Measurements from ENCODE around the gene IL21R. TPM values are rescaled to one million over a fixed set of nuclear protein-coding genes. Genes with fewer than 3 reads are reported as not detected.

The IL21R gene
- total RNA-seq, 2 donors from 2014 or later = 0.40 to 1.0 TPM

GRCh38 chr16:27470567-27471431 lies 68.8 kb downstream of the IL21R start:
- DNase-seq (no peak), ATAC-seq (no peak)
- intact Hi-C loops (cut with DNase I, micrococcal nuclease) = no loop called here

GRCh38 chr16:27471661-27472060 lies 69.7 kb downstream of the IL21R start:
- intact Hi-C loops (cut with DNase I, micrococcal nuclease) = no loop called here
- ATAC-seq = no peak
- DNase-seq = no peak

GRCh38 chr16:27472091-27473020 lies 70.4 kb downstream of the IL21R start:
- no peak for ATAC-seq

GRCh38 chr16:27473101-27473900 lies 71.3 kb downstream of the IL21R start:
- no peak for ATAC-seq

More at GRCh38 chr16:27472091-27473020, 70.4 kb downstream of the IL21R start:
- no peak for DNase-seq
- intact Hi-C loops (cut with DNase I, micrococcal nuclease) = no loop called here

GRCh38 chr16:27474041-27474440 lies 72.1 kb downstream of the IL21R start:
- no peak for DNase-seq
- intact Hi-C loops (cut with DNase I, micrococcal nuclease) = no loop called here
- no peak for ATAC-seq

More at GRCh38 chr16:27473101-27473900, 71.3 kb downstream of the IL21R start:
- intact Hi-C loops (cut with DNase I, micrococcal nuclease) = no loop called here
- no peak for DNase-seq

- intact Hi-C loops (cut with DNase I, micrococcal nuclease) = no loop called here
- no peak for ATAC-seq
- DNase-seq = no peak
These were observed 72.9 kb downstream of the IL21R start for GRCh38 chr16:27474921-27475320.

GRCh38 chr16:27475561-27475960 lies 73.6 kb downstream of the IL21R start:
- intact Hi-C loops (cut with DNase I, micrococcal nuclease) = no loop called here
- ATAC-seq (no peak), DNase-seq (no peak)

GRCh38 chr16:27476240-27476639 lies 74.3 kb downstream of the IL21R start:
- DNase-seq (no peak), ATAC-seq (no peak)
- intact Hi-C loops (cut with DNase I, micrococcal nuclease) = no loop called here

- no peak for ATAC-seq
- no peak for DNase-seq
- intact Hi-C loops (cut with DNase I, micrococcal nuclease) = no loop called here
These were observed 78.8 kb downstream of the IL21R start for GRCh38 chr16:27480761-27481160.

- intact Hi-C loops (cut with DNase I, micrococcal nuclease) = no loop called here
- no peak for ATAC-seq
- no peak for DNase-seq
These were observed 79.4 kb downstream of the IL21R start for GRCh38 chr16:27481282-27481934.

- no peak for DNase-seq
- ATAC-seq = no peak
- intact Hi-C loops (cut with DNase I, micrococcal nuclease) = no loop called here
These were observed 80.6 kb downstream of the IL21R start for GRCh38 chr16:27482397-27483087.

- DNase-seq (no peak), ATAC-seq (no peak)
- intact Hi-C loops (cut with DNase I, micrococcal nuclease) = no loop called here
These were observed 81.1 kb downstream of the IL21R start for GRCh38 chr16:27483088-27483437.

- no peak for DNase-seq
- no peak for ATAC-seq
- intact Hi-C loops (cut with DNase I, micrococcal nuclease) = no loop called here
These were observed 81.7 kb downstream of the IL21R start for GRCh38 chr16:27483624-27484023.

GRCh38 chr16:27485126-27485525 lies 83.2 kb downstream of the IL21R start:
- intact Hi-C loops (cut with DNase I, micrococcal nuclease) = no loop called here
- no peak for ATAC-seq
- DNase-seq = no peak

GRCh38 chr16:27485811-27486210 lies 83.8 kb downstream of the IL21R start:
- ATAC-seq (no peak), DNase-seq (no peak)
- intact Hi-C loops (cut with DNase I, micrococcal nuclease) = no loop called here

- no peak for ATAC-seq
- intact Hi-C loops (cut with DNase I, micrococcal nuclease) = no loop called here
- DNase-seq = no peak
These were observed 84.4 kb downstream of the IL21R start for GRCh38 chr16:27486344-27486743.

GRCh38 chr16:27486760-27487159 lies 84.8 kb downstream of the IL21R start:
- intact Hi-C loops (cut with DNase I, micrococcal nuclease) = no loop called here
- no peak for ATAC-seq

GRCh38 chr16:27489421-27489820 lies 87.4 kb downstream of the IL21R start:
- intact Hi-C loops (cut with DNase I, micrococcal nuclease) = no loop called here
- DNase-seq = no peak
- no peak for ATAC-seq

More at GRCh38 chr16:27486760-27487159, 84.8 kb downstream of the IL21R start:
- no peak for DNase-seq

All from left colon (tissue), 2 donors.